GM12801 (cell line): ENCODE measurements around the gene BFAR.

Experiments used
- TF ChIP-seq, protein P1 (sequence below): IDR thresholded peaks from one replicate; pipeline ENCODE4 v1.5.1; 2011; ENCODE audit warnings: control low read depth; ENCODE audit not compliant: insufficient read length; ENCODE audit errors: extremely low read depth

BFAR gene

DNA sequence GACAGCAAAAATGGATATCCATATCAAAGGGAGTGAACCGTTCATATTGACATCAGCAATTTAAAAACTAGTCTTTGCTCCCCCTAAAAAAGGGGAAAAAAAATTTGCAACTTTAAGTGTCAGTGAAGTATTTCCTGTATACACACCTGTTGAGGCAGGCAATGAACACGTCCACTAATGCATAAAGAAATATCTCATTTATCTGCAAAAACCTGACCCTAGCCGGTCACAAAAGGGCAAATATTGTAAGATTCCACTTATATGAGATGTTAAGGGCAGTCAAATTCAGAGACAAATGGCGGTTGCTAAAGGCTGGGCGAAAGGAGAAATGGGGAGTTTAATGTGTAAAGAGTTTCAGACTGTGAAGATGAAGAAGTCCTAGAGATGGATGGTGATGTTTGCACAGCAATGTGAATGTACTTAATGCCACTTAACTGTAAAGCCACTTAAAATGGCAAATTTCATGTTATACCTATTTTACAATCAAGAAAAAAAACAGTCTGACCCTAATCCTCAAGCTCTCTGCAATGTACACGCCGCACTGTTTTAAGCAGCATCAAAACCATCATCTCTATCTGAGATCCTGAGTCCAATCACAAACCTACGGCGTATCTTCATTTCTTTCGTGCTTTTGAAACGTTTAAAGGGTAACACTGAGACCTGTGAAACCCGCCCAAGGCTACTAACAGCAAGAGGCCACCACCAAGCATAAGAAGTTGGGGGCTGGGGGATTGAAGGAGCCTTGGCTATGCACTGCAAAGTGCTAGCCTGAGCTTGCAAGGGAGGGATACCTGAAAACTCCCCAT is 3.7 kb upstream of the BFAR start:
- TF ChIP-seq, protein P1, sequence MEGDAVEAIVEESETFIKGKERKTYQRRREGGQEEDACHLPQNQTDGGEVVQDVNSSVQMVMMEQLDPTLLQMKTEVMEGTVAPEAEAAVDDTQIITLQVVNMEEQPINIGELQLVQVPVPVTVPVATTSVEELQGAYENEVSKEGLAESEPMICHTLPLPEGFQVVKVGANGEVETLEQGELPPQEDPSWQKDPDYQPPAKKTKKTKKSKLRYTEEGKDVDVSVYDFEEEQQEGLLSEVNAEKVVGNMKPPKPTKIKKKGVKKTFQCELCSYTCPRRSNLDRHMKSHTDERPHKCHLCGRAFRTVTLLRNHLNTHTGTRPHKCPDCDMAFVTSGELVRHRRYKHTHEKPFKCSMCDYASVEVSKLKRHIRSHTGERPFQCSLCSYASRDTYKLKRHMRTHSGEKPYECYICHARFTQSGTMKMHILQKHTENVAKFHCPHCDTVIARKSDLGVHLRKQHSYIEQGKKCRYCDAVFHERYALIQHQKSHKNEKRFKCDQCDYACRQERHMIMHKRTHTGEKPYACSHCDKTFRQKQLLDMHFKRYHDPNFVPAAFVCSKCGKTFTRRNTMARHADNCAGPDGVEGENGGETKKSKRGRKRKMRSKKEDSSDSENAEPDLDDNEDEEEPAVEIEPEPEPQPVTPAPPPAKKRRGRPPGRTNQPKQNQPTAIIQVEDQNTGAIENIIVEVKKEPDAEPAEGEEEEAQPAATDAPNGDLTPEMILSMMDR: no peak

DNA sequence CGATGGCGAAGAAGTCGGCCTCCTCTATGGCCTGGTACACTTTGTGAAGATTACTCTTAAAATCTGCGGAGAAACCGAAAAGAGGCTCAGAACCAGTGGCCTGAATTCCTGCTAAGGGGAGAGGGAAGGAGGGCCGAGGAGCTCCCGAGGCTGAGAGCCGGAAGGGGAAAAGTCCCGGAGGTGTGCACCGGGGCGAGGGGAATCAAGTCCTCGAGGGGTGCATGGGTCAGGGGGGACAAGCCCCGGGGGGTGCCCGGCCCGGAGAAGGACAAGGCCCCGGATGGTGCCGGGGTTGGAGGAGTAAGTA is 3.2 kb upstream of the BFAR start:
- TF ChIP-seq, protein P1: no peak

DNA sequence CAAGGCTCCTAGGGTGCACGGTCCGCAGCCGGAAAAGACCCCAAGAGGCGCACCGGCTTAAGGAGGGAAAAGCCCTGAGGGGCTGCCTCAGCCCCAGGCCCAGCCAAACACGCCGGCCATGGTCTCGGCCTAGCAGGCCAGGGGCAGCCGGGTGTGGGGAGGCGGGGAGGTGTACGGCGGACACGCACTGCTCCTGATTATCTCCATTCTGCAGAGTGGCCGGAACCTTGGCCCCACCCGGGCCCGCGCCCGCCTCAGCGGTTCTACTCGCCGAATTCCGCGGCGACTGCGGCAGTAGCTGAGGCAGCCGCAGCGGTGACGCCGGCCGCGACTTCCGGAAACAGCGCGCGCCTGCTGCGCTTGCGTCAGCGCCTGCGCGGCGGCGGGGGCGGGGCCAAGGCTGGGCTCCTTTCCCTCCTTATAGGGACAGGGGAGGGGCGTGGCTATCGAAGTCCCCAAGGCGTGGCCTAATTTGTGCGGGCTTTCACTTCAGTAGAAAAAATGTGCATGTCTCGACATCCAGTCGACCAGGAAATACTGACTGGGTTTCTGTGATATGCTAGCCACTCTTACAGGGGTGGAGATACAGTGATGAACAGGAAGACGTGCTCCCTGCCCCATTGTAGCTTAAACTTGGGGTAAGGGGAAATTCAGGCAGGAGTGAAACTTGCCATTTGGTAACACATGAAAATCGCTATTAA is 2.7 kb upstream of the BFAR start, which contains the start of gene PARN:
Gene PARN (minus strand): TSS at position 342 of the 701 bp plus-strand sequence. CDS start 135 bp downstream, at position 207.
- TF ChIP-seq, protein P1: no peak

DNA sequence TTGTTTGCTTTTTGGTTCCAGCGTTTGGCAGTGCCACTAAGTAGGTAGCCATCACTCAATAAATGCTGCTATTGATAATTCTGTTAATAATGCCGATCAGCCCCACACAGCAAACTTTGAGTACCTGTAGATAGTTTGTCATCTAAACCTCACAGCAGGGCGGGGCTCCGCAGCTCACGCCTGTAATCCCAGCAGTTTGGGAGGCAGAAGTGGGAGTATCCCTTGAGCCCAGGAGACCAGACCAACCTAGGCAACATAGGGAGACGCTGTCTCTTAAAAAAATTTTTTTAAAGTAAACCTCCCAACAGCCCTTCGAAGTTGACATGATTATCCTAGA is 1.6 kb downstream of the BFAR start:
- TF ChIP-seq, protein P1: no peak

DNA sequence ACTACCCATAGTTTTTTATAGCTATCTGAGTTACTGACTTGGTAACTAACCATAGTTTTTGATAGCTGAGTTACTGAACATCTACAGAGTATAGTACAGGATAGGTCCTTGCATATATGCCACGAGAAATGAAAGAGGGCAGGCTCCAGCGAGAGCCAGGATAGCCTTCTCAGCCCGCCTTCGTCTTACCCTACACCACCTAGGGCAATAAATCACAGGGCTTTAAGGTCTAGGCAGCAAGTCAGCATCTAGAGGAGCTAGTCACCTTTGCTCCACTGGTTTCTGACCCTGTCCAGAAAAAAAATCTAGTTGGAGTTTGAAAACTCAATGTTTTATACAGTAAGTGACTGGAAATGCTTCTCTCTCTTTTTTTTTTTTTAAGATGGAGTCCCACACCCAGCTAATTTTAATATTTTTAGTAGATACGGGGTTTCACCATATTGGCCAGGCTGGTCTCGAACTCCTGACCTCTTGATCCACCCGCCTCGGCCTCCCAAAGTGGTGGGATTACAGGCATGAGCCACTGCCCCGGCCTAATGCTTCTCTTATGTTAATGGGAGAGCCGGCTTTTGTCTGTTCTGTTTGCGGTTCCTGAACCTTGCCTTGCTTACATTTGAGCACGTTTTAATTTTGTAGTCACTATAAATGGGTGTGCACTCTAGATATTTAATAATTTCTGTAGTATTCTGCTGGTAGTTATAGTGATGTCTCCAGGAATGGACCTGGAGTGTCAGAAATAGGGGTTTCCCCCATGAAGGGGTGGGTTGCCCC is 2.8 kb downstream of the BFAR start:
- TF ChIP-seq, protein P1: no peak

DNA sequence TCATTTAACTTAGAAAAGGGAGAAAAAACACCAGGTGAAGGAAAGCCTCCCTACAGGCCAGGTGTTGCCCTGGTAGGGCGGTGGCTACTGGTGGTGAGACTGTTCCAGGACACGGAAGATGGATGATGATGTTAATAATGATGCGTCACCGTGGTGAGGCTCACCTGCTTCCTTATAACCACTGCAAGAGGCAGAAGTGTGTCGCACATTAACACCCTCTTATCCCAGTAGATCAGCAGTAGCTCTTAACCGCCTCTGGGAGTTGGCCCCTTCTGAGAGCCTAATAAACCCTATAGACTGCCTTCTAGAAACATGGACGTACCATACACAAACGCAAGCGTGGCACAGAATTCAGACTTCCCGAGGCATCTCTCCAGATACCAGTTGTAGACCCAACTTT is 7.8 kb downstream of the BFAR start:
- TF ChIP-seq, protein P1: no peak

DNA sequence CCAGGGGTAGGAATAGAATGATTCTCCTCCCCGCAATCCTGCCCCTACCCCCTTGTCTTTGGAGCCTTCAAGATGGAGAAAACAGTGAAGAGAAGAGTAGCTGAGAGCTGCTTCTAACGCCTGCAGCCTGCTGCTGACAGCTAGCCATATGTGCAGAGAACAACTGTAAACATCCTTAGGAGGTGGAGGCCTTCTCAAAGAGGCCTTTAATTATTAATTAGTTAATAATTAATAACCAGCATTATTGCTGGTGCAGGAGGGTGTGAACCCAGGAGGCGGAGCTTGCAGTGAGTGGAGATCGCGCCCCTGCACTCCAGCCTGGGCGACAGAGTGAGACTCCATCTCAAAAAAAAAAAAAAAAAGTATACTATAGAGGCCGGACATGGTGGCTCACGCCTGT is 8.5 kb downstream of the BFAR start:
- TF ChIP-seq, protein P1: no peak
